Measurements from ENCODE around the gene ZNF462.

Gene ZNF462

DNA sequence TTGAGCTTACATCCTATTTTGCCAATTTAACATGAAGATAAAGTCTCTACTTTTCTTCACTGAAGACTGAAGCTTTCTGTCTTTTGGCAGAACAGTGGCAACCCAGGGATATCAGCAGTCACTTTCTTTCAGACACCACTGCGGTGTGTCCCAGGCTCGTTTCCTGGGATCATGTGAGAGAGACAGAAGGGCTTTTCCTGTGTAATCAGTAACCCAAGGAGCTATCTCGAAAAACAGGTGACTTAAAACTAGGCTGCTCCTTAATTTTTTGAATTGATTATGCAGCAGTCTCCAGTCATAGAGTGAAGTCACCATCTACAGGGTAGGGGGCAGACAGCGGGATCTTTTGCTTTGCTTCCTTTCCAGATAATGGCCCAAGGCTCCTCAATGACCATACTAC lies 68.5 kb downstream of the ZNF462 start:
- DNase-seq, result no peak

DNA sequence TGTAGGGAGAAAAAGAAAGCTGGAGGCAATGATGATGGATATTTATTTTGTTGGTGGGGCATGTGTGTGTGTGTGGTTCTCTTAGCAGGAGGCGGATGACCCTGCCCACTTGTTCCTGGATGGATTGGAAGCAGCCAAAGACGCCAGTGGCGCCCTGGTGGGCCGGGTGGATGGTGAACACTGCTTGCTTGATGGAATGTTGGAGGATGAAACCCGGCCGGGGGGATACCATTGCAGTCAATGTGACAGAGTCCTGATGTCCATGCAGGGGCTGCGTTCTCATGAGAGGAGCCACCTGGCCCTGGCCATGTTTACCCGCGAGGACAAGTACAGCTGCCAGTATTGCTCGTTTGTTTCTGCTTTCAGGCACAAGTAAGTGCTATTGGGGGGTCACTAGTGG lies 69.2 kb downstream of the ZNF462 start:
- DNase-seq, result no peak

DNA sequence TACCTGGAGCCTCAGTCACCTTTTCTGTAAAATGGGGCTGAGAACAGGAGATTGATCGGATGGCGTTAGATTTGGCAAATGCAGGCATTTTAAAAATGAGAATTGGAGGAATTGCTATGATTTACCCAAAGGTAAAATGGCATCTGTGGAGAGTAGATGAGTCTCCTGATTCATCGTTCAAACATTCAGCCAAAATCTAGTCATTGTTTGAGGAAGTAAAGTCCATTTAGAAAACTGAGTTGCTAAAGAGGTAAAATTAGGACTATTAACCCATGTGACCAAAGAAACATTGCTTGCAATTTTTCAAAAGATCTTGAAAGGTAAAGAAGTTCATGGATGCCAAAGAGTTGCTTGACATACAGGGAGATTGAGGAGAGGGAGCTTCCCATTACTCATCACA lies 69.7 kb downstream of the ZNF462 start:
- no peak for DNase-seq

DNA sequence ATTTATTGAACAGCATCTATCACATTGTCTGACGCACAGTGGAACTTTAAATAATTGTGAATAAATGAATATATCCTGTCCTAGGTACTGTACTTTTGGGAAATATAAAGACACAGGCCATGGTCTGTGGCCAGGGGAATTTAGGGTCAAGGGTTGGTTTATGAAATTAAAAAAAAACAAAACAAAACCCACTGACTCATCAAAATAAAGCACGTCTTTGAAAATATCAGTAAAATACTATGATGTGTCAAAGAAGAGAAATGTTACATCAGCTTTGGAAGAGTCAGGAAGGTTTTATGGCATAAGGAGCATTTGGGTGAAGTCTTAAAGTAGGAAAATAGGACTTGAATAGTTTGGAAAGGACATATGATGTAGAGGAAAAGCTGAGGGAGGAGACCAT lies 70.5 kb downstream of the ZNF462 start:
- DNase-seq, result no peak

DNA sequence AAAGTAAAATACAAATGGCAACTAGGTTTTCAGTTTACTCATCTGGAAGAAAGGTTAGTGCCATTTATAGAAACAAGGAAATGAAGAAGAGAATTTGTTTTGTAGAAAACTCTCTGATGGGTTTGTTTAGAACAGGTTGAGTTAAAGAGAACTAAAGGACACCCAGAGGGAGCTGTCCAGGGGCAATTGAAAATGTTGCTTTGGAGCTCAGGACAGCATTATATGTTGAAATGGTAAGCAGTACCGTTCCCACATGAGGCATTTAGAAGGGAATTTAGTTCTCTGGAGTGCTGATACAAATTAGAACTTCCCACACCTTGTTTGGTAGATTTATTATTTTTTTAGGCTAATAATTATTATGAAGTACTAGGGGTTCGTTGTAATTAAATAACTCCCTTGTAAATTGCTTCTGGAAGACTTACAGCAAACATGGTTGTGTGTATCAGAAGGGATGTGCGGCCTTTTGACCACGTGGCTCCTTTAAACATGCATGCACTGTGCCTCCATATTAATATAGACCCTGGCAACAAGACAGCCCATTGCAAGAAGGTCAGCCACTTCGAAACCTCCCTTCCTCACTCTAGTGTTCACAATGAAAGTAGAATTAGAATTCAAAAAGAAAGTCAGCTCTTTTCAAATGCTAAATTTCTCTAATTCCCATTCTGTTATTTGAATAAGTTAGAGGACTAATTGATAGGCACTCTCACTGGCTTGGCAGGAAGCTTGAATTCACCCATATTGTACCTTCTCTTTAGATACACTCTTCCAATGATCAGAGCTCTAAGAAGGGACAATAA lies 71.7 kb downstream of the ZNF462 start:
- no peak for DNase-seq

DNA sequence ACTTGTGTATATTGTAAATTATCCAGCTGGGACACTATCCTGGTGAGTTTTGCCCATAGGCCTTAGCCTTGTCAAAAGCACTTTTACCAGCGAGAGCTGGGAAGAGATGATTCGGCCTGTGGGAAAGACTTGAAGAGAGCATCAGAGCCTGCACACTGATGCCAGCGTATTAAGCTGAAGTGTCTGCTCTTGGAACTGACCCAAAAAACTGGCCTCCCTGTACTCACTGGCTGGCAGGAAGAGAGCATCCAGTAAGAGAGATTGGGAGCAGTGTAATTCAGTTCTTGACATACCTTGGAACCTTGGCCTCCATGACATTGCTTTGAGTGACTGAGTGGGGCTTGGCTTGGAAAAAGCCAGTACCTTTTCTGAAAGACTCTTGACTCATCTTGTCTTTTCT lies 73.7 kb downstream of the ZNF462 start:
- no peak for DNase-seq

DNA sequence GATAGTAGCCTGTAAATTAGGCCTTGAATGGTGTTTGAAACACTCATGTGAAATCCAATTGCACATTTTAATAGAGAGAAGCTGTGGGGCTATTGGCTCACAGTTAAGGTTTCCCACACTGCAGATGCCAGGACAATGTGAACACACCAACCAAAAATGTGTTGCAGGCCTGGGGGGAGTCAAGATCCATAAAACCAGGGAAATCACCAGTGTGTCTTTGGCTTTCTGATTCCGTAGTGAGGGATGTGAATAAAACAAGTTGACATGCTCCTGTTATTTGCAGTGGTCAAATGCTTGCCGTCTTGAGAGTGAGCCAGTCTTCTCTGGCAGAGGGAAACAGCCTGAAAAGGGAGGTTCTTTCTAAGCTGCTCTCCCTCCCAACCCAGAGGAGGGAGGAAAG lies 79.0 kb downstream of the ZNF462 start:
- no peak for DNase-seq

DNA sequence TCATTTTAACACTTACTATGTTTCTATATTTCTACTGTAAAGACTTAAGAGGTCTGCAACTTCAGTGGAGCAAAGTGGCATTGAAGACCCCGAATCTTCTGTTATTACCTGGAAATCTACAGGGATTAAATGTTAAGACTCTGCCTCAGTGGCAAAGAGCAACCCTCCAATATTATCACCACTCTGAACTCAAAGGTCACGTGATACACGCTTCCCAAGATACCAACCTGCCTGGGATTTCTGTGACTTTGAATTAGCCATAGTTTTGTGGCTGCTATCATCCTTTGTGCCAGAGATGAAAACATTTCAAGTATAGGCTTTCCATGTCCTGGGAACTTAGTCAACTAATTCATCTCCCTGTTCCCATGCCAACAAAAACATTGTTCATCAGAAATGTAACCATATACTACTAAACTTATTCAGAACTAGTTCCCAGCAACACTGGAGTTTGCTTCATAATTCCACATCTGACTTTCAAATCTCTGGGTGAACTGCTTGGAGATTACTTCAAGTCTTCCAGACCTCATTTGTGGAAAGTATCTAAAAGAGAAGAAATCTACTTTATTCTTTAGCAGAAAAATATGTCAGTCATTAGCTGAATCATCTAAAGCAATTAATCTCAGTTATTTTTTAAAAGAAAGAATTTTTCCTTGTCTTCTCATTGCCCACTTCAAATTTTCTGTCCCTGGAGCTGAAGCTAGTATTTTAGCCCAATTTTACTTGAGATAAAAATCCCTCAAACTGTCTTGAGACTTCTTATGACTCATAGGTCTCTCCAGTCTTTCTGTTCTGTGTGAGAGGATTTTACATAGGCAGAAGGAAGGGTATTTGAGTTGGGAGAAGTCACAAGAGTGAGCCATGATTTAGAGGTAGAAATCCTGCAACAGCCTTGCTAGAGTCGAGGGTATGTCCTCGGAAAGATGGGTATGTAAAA lies 83.0 kb downstream of the ZNF462 start:
- DNase-seq, result no peak

DNA sequence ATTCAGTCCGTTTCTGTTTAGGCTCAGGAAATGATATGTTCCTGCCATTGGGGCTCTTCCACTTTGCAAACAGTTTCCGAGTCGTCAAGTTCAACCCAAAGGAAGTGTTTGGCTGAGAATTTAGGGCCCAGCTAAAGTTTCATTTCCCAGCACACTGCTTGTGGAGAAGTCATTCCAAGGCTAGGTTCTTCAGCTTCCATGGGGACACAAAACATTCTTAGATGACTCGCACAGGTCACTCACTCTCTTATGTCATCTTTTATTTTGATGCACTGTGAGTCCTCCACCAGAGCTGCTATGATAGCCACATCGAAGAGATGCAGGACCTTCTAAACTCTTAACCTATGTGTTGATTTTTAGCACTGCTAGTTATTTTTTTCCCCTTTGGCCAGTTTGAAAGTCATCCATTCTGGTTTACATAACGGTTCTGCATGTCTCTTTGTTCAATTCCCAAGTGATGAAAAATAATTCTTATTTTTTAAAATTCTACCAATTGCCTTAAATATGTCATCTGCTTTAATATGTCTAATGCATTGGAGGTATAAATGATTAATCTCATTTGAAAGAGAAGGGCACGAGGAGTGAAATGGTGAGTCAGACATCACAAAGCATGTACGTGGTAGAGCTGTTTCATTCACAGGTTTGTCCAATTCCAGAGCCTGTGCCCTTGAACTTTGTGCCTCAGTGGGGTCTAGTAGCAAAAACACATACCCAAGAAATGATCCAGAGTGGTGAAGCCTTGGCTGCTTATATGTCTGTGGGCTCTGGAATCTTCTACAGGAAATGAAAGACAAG lies 84.3 kb downstream of the ZNF462 start:
- no peak for DNase-seq

DNA sequence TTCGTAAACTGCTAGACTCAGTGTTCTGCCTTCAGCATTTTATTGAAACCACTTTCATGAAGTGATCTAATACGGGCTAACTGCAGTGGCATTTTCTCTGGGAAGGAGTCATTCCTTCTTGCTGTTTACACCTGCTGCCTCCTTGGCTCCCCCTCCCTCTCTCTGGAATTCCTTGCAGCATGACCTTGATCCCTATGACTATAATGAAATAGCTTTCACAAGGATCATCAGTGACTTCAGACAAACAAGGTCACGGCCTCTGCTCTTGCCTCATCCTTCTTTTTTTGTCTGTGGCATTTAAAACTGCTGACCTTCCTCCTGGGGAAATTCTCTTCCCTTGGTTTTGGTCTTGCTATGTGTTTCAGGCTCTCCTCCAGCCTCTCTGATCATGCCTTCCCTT lies 90.2 kb downstream of the ZNF462 start:
- DNase-seq, result no peak

DNA sequence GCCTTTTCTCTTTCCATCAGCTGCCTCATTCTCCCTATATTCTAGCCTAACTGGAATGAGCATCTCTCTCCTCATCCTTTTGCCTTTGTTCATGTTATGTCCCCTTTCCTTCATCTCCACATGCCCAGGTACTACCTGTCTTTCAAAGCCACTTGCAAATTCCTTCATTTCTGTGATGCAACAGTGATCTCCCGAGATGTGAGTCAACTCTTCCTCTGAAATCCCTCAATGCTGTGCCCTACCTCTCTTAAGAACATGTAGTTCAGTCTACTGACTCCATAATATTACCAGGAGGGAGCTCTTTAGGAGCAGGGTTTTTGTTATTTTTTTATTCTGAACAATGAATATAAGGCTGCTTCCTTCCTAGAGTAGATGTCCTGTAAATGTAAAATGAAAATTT lies 91.6 kb downstream of the ZNF462 start:
- DNase-seq, result no peak

DNA sequence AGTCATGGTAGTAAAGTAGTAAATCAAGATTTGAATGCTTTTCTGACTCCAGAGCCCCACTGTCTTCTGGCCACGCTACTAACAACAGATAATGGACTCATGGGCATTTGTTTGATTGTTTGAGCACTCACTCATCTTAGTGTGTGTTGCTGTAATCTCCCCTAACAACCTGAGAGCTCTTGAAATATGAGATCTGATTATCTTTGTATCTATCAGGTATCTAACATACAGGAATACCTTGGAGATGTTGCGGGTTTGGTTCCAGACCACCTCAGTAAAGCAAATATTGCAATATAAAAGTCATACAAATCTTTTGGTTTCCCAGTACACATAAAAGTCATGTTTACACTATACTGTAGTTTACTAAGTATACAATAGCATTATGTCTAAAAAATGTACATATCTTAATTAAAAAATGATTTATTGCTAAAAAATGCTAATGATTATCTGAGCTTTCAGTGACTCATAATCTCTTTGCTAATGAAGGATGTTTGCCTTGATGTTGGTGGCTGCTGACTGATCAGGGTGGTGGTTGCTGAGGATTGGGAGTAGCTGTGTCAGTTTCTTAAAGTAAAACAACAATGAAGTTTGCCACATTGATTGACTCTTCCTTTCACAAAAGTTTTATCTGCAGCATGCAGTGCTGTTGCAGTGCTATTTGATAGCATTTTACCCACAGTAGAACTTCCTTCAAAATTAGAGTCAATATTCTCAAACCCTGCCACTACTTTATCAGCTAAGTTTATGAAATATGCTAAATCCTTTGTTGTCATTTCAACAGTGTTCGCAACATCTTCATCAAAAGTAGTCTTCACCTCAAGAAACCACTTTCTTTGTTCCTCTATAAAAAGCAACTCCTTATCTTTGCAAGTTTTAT lies 92.2 kb downstream of the ZNF462 start:
- DNase-seq, result no peak

DNA sequence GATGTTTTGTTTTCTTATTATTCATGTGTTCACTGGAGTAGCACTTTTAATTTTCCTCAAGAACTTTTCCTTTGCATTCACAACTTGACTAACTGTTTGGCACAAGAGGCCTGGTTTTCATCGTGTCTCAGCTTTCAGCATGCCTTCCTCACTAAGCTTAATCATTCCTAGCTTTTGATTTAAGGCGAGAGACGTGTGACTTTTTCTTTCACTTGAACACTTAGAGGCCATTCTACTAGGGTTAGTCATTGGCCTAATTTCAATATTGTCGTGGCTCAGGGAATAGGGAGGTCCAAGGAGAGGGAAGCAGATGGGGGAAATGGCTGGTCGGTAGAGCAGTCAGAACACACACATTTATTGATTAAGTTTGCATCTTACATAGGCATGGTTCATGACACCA lies 94.0 kb downstream of the ZNF462 start:
- DNase-seq, result no peak

DNA sequence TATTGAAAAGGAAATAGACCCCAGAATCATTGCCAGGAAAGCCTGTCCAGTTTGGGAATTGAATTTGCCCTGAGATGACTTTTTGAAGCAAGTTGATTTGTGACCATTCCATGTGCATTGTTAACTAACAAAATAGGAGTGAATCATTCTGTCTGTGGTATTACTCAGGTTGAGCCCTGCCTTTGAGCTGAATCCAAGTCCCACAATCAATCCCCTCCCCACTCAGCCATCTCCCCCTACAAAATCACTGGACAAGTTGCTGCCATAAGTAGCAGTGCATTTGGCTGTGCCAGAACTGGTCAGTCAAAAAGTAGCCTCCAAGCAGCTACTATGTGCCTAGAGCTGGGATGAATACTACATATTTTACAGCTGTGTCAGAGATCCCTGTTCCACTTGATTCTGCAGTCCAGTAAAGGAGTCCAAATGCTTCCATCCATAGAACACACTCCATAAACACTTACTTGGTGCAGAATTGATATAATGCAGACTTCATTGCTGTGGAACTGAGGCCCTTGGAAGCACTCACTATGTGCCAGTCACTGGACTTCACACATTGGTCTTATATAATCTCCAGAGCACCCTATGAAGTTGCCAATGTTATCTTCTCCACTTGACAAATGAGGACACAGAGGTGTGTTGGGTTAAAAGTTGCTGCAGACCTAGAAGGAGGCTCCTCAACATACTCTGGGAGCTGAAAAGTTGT lies 96.1 kb downstream of the ZNF462 start:
- DNase-seq, result no peak

DNA sequence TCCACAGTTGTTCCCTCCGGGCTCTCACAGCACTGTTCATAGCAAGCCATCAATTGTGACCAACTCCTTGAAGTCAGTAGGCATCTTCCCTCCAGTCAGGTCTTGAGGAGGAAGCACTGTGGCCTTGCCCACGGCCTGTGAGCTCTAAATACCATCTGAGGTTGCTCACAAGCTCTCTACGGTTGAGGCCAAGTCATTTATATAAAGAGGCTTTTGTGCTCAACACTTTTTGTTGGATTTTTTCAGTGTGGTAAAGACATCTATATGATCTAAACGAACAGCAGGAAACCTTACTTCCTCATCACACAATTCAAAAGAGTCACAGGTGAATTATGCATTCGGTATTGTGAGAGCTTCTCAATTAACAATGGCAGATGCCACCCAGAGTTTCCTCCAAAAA lies 97.3 kb downstream of the ZNF462 start:
- no peak for DNase-seq

DNA sequence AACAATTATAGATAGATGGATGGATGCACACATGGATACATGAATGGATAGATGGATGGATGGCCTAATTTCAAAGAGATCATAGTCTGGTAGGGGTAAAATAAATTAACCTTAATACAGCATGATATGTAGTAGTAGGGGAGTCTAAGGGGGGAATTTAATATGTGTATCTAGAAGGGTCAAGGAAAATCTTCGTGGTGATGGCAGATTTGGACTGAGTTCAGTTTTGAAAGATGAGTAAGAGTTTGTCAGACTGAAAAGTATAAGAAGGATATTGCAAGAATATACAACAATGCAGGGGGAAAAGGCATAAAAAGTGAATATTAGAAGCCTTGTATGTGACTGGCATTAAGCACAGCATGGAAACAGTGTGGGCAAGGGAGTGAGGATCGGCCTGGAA lies 98.7 kb downstream of the ZNF462 start:
- no peak for DNase-seq

DNA sequence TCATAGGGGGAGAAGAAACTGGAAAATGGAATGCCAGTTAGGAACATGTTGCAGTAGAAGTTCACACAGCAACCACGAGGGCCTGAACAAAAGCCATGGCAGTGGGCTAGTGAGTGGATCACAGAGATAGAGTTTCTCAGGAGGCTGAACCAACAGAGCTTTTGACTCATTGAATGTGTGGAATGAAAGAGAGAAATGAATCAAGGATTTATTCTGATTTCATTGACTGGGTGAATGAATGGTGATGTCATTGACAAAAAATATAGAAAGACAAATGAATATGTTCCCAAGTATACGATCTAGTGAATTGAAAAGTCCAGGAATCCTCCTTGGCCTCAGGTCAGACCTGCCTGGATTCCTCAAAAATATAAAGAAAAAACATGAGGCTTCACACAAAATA lies 99.2 kb downstream of the ZNF462 start:
- DNase-seq, result no peak

DNA sequence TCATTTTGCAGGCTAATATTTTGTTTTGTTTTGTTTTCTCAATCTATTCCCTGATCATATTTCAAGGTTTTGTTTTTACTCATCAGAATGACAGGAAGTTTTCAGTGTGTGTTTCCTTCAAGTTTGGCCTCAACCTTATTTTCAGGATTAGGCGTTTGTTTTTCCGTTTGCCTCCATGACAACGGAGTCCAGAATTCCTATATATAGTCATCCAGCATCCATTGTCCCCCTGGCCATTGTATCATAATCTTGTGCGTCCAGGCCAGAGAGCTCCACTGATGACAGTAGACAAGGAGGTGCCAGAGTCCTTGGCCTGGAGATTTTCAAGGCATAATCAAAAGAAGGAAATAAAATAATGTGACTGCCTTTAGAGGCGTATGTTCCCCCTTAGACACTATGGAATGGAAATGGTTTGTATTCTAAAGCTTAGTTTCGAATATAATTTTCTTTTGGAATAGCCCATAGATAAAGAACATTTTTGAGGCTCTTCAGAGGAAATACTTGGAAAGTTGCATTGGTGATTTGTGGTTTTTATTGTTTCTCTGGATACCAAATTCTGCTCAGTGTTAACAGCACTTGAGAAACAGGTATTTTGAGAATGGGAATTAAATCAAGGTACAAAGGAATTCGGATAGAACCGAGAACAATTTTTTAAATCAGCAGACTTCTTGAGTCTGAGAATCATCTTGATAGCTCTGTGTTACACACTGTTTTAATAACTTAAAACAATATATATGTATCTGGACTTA lies 99.8 kb downstream of the ZNF462 start:
- DNase-seq, result no peak

DNA sequence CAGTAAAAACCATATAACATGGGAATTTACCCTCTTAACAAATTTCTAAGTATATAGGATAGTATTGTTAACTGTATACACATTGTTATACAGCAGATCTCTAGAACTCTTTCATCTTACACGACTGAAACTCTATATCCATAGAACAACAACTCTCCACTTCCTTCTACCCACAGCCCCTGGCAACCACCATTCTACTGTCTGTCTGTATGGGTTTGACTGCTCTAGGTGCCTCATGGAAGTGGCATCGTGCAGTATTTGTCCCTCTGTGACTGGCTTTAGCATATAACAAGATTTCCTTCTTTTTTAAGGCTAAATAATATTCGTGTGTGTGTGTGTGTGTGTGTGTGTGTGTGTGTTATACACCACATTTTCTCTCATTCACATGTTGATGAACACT lies 100.7 kb downstream of the ZNF462 start:
- no peak for DNase-seq

DNA sequence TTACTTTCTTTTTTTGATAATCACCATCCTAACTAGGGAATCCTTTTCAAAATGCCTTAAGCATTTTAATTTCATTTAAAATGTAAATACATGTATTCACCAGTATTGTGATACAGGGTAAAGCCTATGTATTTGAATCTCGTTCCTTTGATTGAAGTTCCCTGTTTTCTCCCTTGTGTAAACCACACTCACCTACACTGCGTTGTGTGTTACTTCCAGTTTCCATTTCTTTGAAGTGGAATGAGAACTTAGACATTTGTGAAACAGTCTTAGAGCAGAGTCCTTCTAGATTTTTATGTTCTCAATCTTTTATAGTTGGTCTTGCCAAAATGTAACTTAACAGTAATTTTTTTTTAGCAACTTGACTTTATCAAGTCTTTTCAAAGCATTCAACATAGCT lies 101.4 kb downstream of the ZNF462 start:
- no peak for DNase-seq
